Measurements from ENCODE around the gene ACTA1. TPM values are rescaled to one million over a fixed set of nuclear protein-coding genes. Genes with fewer than 3 reads are reported as not detected.
"Not testable (repeated sequence)": the region's sequence is repeated elsewhere in the genome, so short reads cannot be mapped to it uniquely, and the experiment has no call there.

Gene ACTA1
- polyA plus RNA-seq, 1 donor from 2014 or later = not detected

DNA sequence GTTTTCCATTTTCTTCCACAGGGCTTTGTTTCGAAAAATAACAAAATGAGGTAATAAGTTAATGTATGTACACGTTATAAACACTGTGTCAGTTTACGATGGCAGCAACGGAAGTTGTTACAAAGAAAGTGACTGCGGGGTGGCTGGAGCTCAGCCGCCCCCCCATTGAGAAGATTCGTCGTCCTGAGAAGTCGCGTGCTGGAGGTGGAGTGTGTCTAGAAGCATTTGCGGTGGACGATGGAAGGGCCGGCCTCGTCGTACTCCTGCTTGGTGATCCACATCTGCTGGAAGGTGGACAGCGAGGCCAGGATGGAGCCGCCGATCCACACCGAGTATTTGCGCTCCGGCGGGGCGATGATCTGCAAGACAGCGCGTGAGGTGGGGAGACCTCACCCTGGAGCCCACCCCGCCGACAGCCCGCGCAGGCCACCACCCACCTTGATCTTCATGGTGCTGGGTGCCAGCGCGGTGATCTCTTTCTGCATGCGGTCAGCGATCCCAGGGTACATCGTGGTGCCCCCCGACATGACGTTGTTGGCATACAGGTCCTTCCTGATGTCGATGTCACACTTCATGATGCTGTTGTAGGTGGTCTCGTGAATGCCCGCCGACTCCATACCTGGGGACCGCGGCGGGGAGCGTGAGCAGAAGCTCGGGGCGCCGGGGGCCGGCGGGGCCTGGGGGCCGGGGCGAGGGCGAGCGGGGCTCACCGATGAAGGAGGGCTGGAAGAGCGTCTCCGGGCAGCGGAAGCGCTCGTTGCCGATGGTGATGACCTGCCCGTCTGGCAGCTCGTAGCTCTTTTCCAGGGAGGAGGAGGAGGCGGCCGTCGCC lies 2.4 kb downstream of the ACTA1 start:
- peaks cover 53% of the 10 kb centered on the region for H3K27me3 Mint-ChIP-seq
- H3K36me3 Mint-ChIP-seq = no peaks in the 10 kb centered on the region
- peak overlapping the region in 2 of 3 donors; percentile 33 to 54 for H3K27ac Mint-ChIP-seq
- peaks cover 6 to 8% (median 7%) of the 10 kb centered on the region in 3 donors for H3K4me1 Mint-ChIP-seq
- H3K4me3 Mint-ChIP-seq = peak overlapping the region; percentile 34 to 71 (median 65)
- H3K9me3 Mint-ChIP-seq = peaks cover 0 to 2% (median 0%) of the 10 kb centered on the region in 3 donors

DNA sequence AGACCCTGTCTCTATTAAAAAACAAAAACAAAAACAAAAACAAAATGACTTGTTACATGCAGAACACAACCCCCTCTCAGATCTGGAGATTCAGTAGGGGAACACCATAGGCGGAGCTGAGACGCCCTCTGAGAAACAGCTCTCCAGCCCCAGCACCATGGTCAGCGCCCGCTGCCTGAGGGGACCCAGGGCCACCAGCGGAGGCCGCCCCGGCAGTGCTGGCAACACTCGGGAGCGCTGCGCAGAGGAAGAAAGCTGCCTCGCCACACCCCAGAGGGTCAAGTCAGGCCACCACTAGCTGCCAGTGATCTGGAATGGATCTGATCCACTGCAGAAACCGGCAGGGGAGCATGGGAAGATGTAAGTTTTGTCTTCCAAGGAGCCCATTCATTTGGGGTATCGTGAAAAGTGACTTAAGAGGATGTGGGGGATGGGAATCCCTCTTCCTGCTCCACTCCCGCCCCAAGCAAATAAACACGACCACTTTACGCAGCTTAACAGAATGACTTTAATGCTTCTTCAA lies 3.1 kb downstream of the ACTA1 start:
- H3K27ac Mint-ChIP-seq = peak overlapping the region in 2 of 3 donors; percentile 33 to 54

DNA sequence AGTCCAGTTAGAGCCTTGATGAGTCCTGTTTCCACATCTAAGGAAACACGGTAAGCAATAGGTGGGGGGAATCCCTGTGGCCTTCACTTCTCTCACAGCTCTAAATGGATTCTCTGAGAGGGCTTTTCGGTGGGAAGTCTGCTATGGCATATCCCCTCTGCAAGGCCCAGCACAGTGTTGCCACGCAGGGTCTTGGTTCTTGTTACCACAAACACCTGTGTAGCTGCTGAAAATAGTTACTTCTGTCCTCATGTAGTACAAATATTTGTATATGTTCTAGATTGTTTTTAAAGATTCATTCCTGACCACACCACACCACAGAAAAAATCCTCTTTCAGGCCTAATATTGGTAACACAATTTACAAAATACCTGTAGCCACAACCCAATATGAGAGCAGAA lies 5.6 kb downstream of the ACTA1 start:
- no peak overlapping the region for H3K27ac Mint-ChIP-seq
- peaks cover 55% of the 10 kb centered on the region for H3K27me3 Mint-ChIP-seq
- H3K9me3 Mint-ChIP-seq = peaks cover 2 to 6% (median 4%) of the 10 kb centered on the region in 3 donors
- H3K4me1 Mint-ChIP-seq = peaks cover 6 to 7% (median 7%) of the 10 kb centered on the region in 3 donors
- H3K36me3 Mint-ChIP-seq = no peaks in the 10 kb centered on the region
- no peak overlapping the region for H3K4me3 Mint-ChIP-seq

More for the DNA sequence above, 3.1 kb downstream of the ACTA1 start:
- peak overlapping the region; percentile 34 to 71 (median 65) for H3K4me3 Mint-ChIP-seq
- H3K4me1 Mint-ChIP-seq = peaks cover 6 to 7% (median 7%) of the 10 kb centered on the region in 3 donors
- H3K9me3 Mint-ChIP-seq = peaks cover 0 to 2% (median 0%) of the 10 kb centered on the region in 3 donors
- peaks cover 52% of the 10 kb centered on the region for H3K27me3 Mint-ChIP-seq
- H3K36me3 Mint-ChIP-seq = no peaks in the 10 kb centered on the region

DNA sequence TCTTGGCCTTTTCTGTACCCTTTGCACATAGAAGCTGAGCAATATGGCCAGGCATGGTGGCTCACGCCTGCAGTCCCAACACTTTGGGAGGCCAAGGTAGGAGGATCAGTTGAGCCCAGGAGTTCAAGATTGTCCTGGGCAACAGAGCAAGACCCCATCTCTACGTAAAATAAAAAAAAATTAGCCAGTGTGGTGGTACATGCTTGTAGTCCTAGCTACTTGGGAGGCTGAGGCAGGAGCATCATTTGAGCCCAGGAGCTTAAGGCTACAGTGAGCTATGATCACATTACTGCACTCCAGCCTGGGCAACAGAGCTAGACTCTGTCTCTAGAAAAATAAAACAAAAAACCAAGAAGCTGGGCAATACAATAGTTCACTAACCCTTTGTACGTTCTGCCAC lies 6.3 kb downstream of the ACTA1 start:
- Mint-ChIP-seq H3K4me1 (peaks cover 6 to 7% (median 7%) of the 10 kb centered on the region in 3 donors), H3K4me3 (peak overlapping the region in 1 of 4 donors; percentile 1), H3K27ac (no peak overlapping the region), H3K9me3 (peaks cover 2 to 10% (median 4%) of the 10 kb centered on the region in 3 donors), H3K36me3 (no peaks in the 10 kb centered on the region), H3K27me3 (peaks cover 52% of the 10 kb centered on the region)

DNA sequence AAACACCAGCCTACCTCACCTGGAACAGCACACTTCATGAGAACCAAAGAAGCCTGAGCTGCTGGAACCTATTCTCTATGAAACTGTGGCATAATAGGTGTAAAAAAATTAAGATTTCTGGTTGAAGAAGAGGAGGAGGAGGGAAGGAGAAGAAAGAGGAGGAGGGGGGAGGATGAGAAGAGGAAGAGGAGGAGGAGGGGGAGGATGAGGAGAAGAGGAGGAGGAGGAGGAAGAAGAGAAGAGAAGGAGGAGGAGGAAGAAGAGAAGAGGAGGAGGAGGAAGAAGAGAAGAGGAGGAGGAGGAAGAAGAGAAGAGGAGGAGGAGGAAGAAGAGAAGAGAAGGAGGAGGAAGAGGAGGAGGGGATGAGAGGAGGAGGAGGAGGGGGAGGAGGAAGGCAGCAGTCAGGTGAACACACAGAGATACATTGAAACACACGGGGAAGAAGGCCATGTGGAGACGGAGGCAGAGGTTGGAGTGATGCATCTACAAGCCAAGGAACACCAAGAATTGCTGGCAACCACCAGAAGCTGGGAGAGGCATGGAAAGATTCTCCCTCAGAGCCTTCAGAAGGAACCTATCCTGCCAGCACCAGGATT lies 8.2 kb downstream of the ACTA1 start:
- H3K27ac Mint-ChIP-seq = no peak overlapping the region

DNA sequence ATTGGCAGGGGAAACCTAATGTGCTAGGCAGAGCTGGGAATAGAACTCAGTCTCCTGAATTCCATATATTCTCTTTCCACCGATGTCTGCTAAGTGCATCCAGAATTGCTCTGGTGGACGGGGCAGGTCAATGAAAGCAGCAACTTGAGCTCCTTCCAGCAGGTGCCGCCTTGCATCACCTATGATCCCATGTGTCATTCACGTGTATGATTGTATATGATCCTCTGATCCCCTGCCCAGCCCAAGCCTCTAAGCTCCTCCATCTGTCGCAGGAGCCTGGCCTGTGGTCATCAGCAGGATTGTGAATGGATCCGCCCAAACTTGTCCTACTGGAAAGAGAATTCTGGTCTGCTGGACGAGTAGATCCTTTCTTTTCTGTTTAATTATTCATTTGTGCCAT lies 13.1 kb downstream of the ACTA1 start:
- Mint-ChIP-seq H3K4me3 (peak overlapping the region in 1 of 4 donors; percentile 58), H3K4me1 (no peaks in the 10 kb centered on the region), H3K27me3 (peaks cover 15% of the 10 kb centered on the region), H3K27ac (no peak overlapping the region), H3K36me3 (peaks cover 2% of the 10 kb centered on the region), H3K9me3 (peaks cover 2 to 10% (median 4%) of the 10 kb centered on the region in 3 donors)

More for the DNA sequence above, 8.2 kb downstream of the ACTA1 start:
- peaks cover 2 to 10% (median 4%) of the 10 kb centered on the region in 3 donors for H3K9me3 Mint-ChIP-seq
- H3K4me1 Mint-ChIP-seq = peaks cover 0 to 1% (median 0%) of the 10 kb centered on the region in 3 donors
- H3K27me3 Mint-ChIP-seq = peaks cover 36% of the 10 kb centered on the region
- H3K36me3 Mint-ChIP-seq = no peaks in the 10 kb centered on the region
- H3K4me3 Mint-ChIP-seq = no peak overlapping the region

DNA sequence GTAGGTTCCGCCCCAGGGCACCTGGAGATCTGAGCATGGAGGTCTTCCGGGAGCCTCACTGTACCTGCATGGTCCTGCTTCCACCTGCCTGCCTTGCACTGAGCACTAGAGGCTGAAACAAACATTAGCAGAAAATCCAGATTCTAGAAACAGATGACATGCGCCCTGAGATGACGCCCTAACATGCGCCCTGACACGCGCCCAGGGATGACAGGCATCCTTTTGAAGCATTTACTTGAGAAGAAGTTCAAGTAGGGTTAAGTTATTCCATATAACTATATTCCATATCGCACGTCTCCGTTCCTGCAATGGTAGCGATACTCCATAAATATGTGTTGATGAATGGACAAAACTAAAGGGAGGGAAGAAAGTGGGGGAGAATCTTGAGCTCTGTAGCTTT lies 13.7 kb downstream of the ACTA1 start:
- Mint-ChIP-seq H3K36me3 (peaks cover 2% of the 10 kb centered on the region), H3K27ac (no peak overlapping the region), H3K4me3 (no peak overlapping the region), H3K4me1 (no peaks in the 10 kb centered on the region), H3K9me3 (peaks cover 2 to 10% (median 4%) of the 10 kb centered on the region in 3 donors), H3K27me3 (peaks cover 14% of the 10 kb centered on the region)

DNA sequence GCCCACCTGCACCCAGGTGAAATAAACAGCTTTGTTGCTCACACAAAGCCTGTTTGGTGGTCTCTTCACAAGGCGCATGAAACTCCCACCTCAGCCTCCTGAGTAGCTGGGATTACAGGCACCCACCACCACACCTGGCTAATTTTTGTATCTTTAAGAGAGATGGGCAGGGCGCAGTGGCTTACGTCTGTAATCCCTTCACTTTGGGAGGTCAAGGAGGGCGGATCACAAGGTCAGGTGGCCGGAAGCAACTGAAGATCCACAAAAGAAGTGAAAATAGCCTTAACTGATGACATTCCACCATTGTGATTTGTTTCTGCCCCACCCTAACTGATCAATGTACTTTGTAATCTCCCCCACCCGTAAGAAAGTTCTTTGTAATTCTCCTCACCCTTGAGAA lies 15.3 kb downstream of the ACTA1 start:
- not testable (repeated sequence) for H3K27ac Mint-ChIP-seq, H3K36me3 Mint-ChIP-seq, H3K4me3 Mint-ChIP-seq, H3K9me3 Mint-ChIP-seq, H3K4me1 Mint-ChIP-seq, H3K27me3 Mint-ChIP-seq

DNA sequence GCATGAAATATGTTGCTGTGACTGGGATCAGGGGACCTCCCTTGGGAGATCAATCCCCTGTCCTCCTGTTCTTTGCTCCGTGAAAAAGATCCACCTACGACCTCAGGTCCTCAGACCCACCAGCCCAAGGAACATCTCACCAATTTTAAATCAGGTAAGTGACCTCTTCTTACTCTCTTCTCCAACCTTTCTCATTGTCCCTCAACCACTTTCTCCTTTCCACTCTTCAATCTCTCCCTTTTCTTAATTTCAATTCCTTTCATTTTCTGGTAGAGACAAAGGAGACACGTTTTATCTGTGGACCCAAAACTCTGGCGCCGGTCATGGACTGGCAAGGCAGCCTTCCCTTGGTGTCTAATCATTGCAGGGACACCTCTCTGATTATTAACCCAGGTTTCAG lies 21.1 kb downstream of the ACTA1 start:
- H3K27me3 Mint-ChIP-seq = peaks cover 20% of the 10 kb centered on the region
- H3K4me1 Mint-ChIP-seq = not testable (repeated sequence)

DNA sequence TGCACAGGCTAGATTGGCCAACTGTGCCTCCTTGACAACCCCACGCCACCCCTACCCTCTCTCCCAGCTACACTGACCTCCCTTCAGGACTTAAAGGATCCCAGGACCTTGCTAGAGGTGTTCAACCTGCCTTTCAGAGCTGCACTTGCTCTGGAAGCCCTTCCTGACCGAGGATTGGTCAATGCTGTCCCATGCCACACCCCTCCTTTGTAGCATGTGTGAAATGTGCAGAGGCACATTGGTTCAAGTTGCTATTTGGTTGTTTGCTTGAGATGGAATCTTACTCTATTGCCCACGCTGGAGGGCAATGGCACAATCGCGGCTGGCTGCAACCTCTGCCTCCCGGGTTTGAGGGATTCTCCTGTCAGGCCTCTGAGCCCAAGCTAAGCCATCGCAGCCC lies 21.8 kb downstream of the ACTA1 start:
- H3K4me1 Mint-ChIP-seq = peaks cover 6 to 8% (median 6%) of the 10 kb centered on the region in 3 donors
- no peaks in the 10 kb centered on the region for H3K36me3 Mint-ChIP-seq
- H3K9me3 Mint-ChIP-seq = no peaks in the 10 kb centered on the region
- no peak overlapping the region for H3K27ac Mint-ChIP-seq
- H3K4me3 Mint-ChIP-seq = no peak overlapping the region
- peaks cover 25% of the 10 kb centered on the region for H3K27me3 Mint-ChIP-seq

More for the DNA sequence above, 21.1 kb downstream of the ACTA1 start:
- not testable (repeated sequence) for H3K4me3 Mint-ChIP-seq, H3K36me3 Mint-ChIP-seq, H3K9me3 Mint-ChIP-seq, H3K27ac Mint-ChIP-seq

DNA sequence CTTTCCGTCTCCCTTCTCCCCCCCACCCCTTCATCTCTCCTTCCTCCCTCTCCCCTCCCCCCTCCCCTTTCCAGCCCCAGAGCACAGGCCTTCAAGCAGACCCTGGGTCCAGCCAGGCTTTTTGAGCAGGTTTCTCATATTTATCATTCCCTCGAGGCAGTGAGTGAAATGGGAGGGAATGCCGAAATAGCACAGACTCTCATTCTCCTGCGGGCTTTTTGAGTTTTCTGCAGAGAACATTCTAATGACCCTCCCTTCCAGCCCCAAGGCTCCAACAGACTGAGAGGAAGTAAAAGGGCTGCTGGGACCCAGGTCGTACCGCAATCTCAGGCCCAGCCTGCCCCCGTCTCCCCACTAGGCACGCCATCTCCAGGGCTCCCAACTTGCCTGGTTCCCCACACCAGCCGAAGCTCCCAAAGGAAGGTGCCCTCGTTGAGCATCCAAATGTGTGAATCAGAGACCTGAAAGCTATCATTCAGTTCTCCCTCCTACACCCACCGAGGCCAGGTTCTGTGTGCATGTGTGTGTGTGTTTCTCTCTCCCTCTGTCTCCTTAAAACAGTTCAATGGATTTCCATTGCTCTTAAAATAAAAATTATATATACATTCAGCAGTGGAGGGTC lies 22.3 kb downstream of the ACTA1 start:
- peaks cover 30% of the 10 kb centered on the region for H3K27me3 Mint-ChIP-seq
- H3K9me3 Mint-ChIP-seq = no peaks in the 10 kb centered on the region
- peaks cover 6 to 11% (median 6%) of the 10 kb centered on the region in 3 donors for H3K4me1 Mint-ChIP-seq
- no peak overlapping the region for H3K4me3 Mint-ChIP-seq
- no peak overlapping the region for H3K27ac Mint-ChIP-seq
- no peaks in the 10 kb centered on the region for H3K36me3 Mint-ChIP-seq

DNA sequence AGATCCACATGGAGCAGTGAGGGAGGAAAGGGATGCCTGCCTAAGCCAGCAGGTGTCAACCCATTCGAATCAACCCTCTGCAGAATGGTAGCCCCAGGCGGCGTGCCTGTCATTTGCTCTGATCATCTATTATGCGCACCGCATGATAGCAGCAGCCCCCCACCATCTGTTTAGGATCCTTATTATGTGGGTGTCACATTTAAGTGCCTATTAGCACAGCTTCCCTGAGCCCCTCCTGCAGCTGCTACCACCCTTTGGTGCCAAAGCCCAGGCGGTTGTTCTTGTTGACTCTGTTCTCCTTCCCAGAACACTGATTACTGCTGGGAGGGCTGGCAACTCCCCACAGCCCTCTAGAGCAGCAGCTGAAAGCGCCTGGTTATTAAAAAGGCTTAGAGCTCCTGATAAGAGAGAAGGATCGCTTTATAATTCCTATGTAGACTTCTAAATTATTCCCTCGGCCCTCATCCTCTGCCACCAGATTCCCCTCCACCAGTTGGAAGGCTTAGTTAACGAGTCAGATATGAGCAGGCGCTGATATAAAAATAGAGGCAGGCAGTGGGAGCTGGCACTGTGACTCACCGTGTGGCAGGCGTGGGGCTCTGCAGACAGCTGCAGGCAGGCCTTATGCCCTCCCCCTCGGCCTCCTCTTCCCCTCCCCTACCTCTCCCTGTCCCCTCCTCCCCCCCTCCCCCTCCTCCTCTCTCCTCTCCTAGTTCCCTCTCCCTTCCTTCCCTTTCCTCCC lies 23.0 kb downstream of the ACTA1 start:
- no peaks in the 10 kb centered on the region for H3K9me3 Mint-ChIP-seq
- no peak overlapping the region for H3K4me3 Mint-ChIP-seq
- no peak overlapping the region for H3K27ac Mint-ChIP-seq
- H3K36me3 Mint-ChIP-seq = no peaks in the 10 kb centered on the region
- H3K27me3 Mint-ChIP-seq = peaks cover 35% of the 10 kb centered on the region
- peaks cover 6 to 11% (median 6%) of the 10 kb centered on the region in 3 donors for H3K4me1 Mint-ChIP-seq

DNA sequence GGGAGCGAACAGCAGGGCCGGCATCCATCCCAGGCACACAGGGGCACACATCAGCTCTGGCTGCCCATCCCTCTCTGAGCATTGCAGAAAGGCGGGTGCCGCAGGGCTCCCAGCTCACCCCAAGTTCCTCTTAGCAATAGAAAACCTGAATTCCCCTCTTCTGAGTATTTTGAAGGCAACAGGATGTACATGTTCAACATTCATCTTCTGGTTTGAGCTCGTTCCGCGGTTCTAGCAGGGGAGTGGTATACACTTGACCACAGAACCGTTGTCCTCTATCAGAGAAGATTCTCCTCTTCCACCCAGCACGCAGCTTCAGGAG lies 23.6 kb downstream of the ACTA1 start:
- H3K4me1 Mint-ChIP-seq = peaks cover 6 to 11% (median 6%) of the 10 kb centered on the region in 3 donors
- H3K27ac Mint-ChIP-seq = no peak overlapping the region
- no peaks in the 10 kb centered on the region for H3K9me3 Mint-ChIP-seq
- H3K4me3 Mint-ChIP-seq = no peak overlapping the region
- peaks cover 40% of the 10 kb centered on the region for H3K27me3 Mint-ChIP-seq
- peaks cover 2% of the 10 kb centered on the region for H3K36me3 Mint-ChIP-seq

DNA sequence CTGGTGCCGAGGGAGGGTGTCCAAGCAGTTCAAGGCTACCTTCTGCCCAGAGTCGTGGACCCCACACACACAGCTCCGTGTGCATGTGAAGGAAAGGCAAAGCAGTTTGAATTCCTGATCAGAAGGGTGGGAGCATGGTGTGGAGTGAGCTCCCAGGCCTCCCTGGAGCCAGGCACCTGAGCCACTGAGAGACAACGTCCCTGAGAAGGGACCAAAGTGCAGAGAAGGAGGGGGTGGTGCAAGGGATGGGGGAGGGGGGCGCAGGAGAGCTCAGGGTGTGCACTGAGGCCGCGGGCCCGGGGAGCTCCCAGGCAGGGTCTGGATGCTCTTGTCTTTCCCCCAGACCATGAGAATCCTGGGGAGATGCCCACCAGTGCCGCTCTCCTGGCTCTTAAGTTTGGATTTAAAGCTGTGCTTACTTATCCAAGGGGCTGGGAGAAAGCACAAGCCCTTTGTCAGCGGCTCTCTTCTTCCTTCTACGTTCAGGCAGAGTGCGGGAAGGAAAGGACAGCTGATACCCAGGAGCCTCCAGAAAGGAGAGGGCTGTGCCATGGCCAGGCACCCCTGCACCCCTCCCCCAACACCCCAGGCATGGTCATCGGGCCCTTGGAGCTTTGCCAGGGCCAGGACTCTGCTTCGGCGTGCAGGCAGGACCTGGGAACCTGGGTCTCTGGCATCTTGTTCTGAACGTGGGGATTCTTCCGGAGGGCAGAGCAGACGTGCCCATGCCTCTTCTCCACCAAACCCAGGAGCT lies 24.1 kb downstream of the ACTA1 start:
- Mint-ChIP-seq H3K27ac (no peak overlapping the region), H3K4me1 (peaks cover 6 to 11% (median 6%) of the 10 kb centered on the region in 3 donors), H3K36me3 (peaks cover 2% of the 10 kb centered on the region), H3K27me3 (peaks cover 43% of the 10 kb centered on the region), H3K4me3 (peak overlapping the region in 1 of 4 donors; percentile 46), H3K9me3 (no peaks in the 10 kb centered on the region)

Data from IgD-negative memory B cell (primary cell).